Lung (tissue), 12 donors: ENCODE measurements around the gene TNPO1. TPM values are rescaled to one million over a fixed set of nuclear protein-coding genes. Genes with fewer than 3 reads are reported as not detected.
"Not testable (repeated sequence)": the region's sequence is repeated elsewhere in the genome, so short reads cannot be mapped to it uniquely, and the experiment has no call there.

Experiments used
- ATAC-seq: fragments of 200-7000 bp; cut with Tn5 transposase; one replicate; pipeline ENCODE4 v1.9.1; 2020; ENCODE audit warnings: moderate number of reproducible peaks; ENCODE audit not compliant: insufficient read depth, low FRiP score
- DNase-seq, 3 donors: peaks; one replicate each; pipeline ENCODE4 v3.0.0-alpha.2; 2013 to 2017
- H3K27ac ChIP-seq, 2 donors: one replicate each; pipeline ENCODE4 v1.5.1; 2013; ENCODE audit warnings: mild to moderate bottlenecking in 2 of 2, moderate library complexity in 2 of 2, control low read depth in 1 of 2, inconsistent platforms in 1 of 2, low read depth in 1 of 2, low read length in 1 of 2
- H3K27me3 ChIP-seq, 3 donors: one replicate each; pipeline ENCODE4 v1.5.1; 2013; ENCODE audit warnings: low read length in 2 of 3; ENCODE audit not compliant: control insufficient read depth in 3 of 3, insufficient read depth in 3 of 3
- H3K36me3 ChIP-seq, 4 donors: one replicate each; pipeline ENCODE4 v1.5.1; 2013; ENCODE audit warnings: low read length in 4 of 4, mild to moderate bottlenecking in 1 of 4, moderate library complexity in 1 of 4; ENCODE audit not compliant: control insufficient read depth in 4 of 4, insufficient read depth in 4 of 4
- H3K4me1 ChIP-seq, 5 donors: one replicate each; pipeline ENCODE4 v1.5.1; 2013; ENCODE audit warnings: low read length in 5 of 5, mild to moderate bottlenecking in 2 of 5, moderate library complexity in 1 of 5; ENCODE audit not compliant: control insufficient read depth in 5 of 5, insufficient read depth in 5 of 5
- H3K4me3 ChIP-seq: one replicate; pipeline ENCODE4 v1.5.1; 2013; ENCODE audit warnings: mild to moderate bottlenecking, control low read depth, moderate library complexity
- H3K9ac ChIP-seq, 2 donors: one replicate each; pipeline ENCODE4 v1.5.1; 2013; ENCODE audit warnings: low read length in 2 of 2, control low read depth in 1 of 2; ENCODE audit not compliant: insufficient read depth in 1 of 2
- H3K9me3 ChIP-seq, 4 donors: one replicate each; pipeline ENCODE4 v1.5.1; 2013; ENCODE audit warnings: low read length in 3 of 4, mild to moderate bottlenecking in 1 of 4, moderate library complexity in 1 of 4; ENCODE audit not compliant: control insufficient read depth in 4 of 4, insufficient read depth in 3 of 4
- WGBS, 2 donors: extraction: QIAGEN DNeasy Blood & Tissue Kit; methylation state at CpG; one replicate each; pipeline ENCODE4 v1.1.7; 2013; 5-methylcytosine and 5-hydroxymethylcytosine counted together
- polyA plus RNA-seq, 2 donors: library from polyadenylated mRNA; stranded (reverse); fragments of 200-250 nt; gene quantifications; one replicate each; pipeline ENCODE4 v1.2.1, GENCODE V29; 2013
- total RNA-seq, 2 donors: library from RNA; depleted of rRNA in 1 of 2; stranded (reverse); fragments of >200 nt in 1 of 2; gene quantifications; one replicate each; pipeline ENCODE4 v1.2.1, GENCODE V29; 2014 to 2021
- TF ChIP-seq, protein P1 (sequence below): IDR thresholded peaks from 2 replicates; pipeline ENCODE4 v1.5.1; 2012; ENCODE audit warnings: mild to moderate bottlenecking; ENCODE audit errors: control extremely low read depth, extremely low read depth
- donor health status: control.
- donor health status: control.
- donor health status: Bipolar disorder and iron deficiency.
- donor health status: healthy.
- donor health status: DM: yes; HTN: yes; CAD: no.

TNPO1 gene
- total and polyA plus RNA-seq, 4 donors, result 9.4 to 122 (median 50.8) TPM

DNA sequence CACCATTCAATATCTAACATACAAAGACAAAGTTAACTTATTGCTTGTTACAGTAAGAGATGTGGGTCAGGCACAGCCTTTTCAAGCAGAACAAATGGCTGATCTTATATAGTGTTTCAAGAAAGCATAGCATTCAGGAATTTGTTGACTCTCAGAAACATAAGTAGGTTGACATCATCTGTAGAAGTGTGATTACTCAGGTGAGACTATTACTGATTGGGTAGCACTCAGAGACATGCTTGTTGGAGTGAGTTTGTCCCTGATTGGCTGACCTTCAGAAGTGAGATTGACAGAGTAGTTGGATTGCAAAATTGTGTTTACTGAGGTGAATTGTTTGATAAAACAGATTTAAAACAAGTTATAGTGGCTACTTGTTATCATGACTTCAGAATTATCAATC lies 30.7 kb upstream of the TNPO1 start:
- H3K27me3 ChIP-seq, result no peaks in the 10 kb centered on the region
- H3K4me3 ChIP-seq, result no peak overlapping the region
- peaks cover 0 to 3% (median 0%) of the 10 kb centered on the region in 5 donors for H3K4me1 ChIP-seq
- TF ChIP-seq, protein P1, sequence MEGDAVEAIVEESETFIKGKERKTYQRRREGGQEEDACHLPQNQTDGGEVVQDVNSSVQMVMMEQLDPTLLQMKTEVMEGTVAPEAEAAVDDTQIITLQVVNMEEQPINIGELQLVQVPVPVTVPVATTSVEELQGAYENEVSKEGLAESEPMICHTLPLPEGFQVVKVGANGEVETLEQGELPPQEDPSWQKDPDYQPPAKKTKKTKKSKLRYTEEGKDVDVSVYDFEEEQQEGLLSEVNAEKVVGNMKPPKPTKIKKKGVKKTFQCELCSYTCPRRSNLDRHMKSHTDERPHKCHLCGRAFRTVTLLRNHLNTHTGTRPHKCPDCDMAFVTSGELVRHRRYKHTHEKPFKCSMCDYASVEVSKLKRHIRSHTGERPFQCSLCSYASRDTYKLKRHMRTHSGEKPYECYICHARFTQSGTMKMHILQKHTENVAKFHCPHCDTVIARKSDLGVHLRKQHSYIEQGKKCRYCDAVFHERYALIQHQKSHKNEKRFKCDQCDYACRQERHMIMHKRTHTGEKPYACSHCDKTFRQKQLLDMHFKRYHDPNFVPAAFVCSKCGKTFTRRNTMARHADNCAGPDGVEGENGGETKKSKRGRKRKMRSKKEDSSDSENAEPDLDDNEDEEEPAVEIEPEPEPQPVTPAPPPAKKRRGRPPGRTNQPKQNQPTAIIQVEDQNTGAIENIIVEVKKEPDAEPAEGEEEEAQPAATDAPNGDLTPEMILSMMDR, result no peak
- H3K36me3 ChIP-seq, result no peaks in the 10 kb centered on the region
- DNase-seq, result no peak
- H3K27ac ChIP-seq, result no peak overlapping the region
- ATAC-seq, result no peak
- H3K9ac ChIP-seq, result no peak overlapping the region
- H3K9me3 ChIP-seq, result no peaks in the 10 kb centered on the region

DNA sequence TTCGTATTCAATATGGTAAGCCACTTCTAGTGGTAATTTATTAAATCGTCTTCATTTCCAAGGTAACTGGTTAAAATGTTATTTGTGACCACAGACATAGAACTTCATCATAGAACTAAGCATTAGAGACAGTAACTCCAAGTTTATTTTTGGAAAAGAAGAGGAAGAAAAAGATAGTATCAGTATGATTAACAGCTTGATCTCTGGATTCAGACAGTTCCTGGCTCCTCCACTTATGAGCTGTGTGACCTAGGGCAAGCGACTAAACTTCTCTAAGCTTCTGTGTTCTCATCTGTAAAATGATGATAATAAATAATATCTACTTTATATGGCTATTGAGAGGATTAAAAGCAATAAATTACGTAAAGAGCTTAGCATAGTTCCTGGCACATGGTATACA lies 29.8 kb upstream of the TNPO1 start:
- 89 to 91% methylated on average over 4 of the region's 4 CpGs for WGBS, 2 donors
- ATAC-seq (no peak), DNase-seq (no peak)
- Histone ChIP-seq H3K27me3 (no peaks in the 10 kb centered on the region), H3K27ac (no peak overlapping the region), H3K4me3 (no peak overlapping the region), H3K4me1 (peaks cover 0 to 3% (median 0%) of the 10 kb centered on the region in 5 donors), H3K9me3 (no peaks in the 10 kb centered on the region), H3K9ac (no peak overlapping the region), H3K36me3 (no peaks in the 10 kb centered on the region)
- TF ChIP-seq, protein P1, result no peak

DNA sequence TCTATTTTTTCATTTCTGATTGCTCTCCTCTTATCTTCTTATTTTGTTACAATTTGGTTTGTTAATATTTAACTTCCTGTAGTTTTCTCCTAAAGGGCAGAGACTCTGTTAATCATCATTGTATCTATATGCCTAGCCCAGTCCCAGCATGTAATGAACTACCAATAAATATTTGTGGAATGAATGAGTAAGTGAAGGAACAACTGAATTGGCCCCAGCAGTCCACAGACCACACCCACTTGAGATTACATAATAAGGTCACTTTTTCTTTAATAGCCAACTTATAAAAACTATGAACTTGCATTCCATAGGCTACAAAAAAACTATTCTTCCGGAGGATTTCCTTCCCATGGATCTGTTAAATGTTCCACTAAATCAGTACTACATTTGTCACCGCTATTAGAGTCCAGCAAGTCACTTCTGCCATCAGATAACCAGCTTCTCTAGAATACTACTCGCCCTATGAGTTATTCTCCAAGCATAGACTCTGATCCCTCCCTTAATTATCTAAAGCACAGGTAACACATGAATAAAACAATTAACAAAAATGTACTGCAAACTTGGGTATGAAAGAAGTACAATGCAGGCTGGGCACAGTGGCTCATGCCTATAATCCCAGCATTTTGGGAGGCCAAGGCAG lies 27.5 kb upstream of the TNPO1 start:
- Histone ChIP-seq H3K9ac (no peak overlapping the region), H3K4me3 (no peak overlapping the region), H3K27me3 (no peaks in the 10 kb centered on the region), H3K9me3 (no peaks in the 10 kb centered on the region), H3K27ac (no peak overlapping the region), H3K4me1 (peaks cover 0 to 3% (median 0%) of the 10 kb centered on the region in 5 donors), H3K36me3 (no peaks in the 10 kb centered on the region)
- TF ChIP-seq, protein P1, result no peak
- no peak for DNase-seq
- 75 to 82% methylated on average over 3 of the region's 3 CpGs for WGBS, 2 donors
- no peak for ATAC-seq

DNA sequence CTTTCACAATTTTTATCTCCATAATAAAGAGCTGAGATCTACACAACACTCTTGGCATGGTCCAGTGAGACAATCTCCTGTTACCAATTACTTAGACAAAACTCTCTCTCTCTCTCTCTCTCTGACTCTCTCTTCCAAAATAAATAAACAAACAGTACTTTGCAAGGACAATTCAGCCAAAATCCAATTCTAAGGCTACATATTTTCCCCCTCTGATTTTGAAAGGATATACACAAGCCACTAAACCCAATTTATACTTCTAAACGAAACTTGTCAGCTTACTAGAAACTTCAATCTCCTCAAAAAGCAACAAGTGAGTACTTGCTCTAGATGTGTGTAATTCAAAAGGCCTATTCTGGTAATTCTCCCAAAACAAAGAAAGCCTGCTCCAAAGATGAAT lies 26.3 kb upstream of the TNPO1 start:
- Histone ChIP-seq H3K9ac (no peak overlapping the region), H3K4me3 (no peak overlapping the region), H3K4me1 (peaks cover 0 to 3% (median 0%) of the 10 kb centered on the region in 5 donors), H3K27me3 (no peaks in the 10 kb centered on the region), H3K9me3 (no peaks in the 10 kb centered on the region), H3K27ac (no peak overlapping the region), H3K36me3 (no peaks in the 10 kb centered on the region)
- ATAC-seq (no peak), DNase-seq (peak in 2 of 3 donors; percentile 22 to 43)
- TF ChIP-seq, protein P1, result no peak
- 66 to 73% methylated on average over 1 of the region's 1 CpG for WGBS, 2 donors

DNA sequence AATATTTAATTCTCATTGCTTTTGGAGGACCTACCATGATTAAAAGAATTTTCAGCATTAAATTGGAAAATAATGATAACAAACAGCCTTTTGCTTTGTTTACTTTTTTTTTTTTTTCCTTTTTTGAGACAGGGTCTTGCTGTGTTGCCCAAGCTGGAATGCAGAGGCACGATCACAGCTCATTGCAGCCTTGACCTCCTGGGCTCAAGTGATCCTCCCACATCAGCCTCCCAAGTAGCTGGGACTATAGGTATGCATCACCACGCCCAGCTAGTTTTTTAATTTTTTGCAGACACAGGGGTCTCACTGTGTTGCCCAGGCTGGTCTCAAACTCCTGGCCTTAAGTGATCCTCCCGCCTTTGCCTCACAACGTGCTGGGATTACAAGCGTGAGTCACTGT lies 23.8 kb upstream of the TNPO1 start:
- 90 to 93% methylated on average over 5 of the region's 5 CpGs for WGBS, 2 donors
- not testable (repeated sequence) for H3K27ac ChIP-seq, H3K4me3 ChIP-seq, H3K9me3 ChIP-seq, H3K9ac ChIP-seq, DNase-seq, ATAC-seq, H3K27me3 ChIP-seq, H3K4me1 ChIP-seq, H3K36me3 ChIP-seq
